GM12878 (cell line): ENCODE measurements around the gene PHACTR1. TPM values are rescaled to one million over a fixed set of nuclear protein-coding genes. Genes with fewer than 3 reads are reported as not detected.

Experiments
- ATAC-seq: fragments of 200-7000 bp; cut with Tn5 transposase; 3 replicates; pipeline ENCODE4 v1.9.1; 2020; ENCODE audit warnings: mild to moderate bottlenecking, moderate library complexity
- BruUV-seq: library from RNA; stranded (reverse); fragments of 400-500 nt; replicated peaks from 2 replicates; lab custom pipeline; 2021; lab: Mats Ljungman, UMichigan
- CTCF ChIA-PET: fragments of 300-600 bp; sonication (Branson Sonifier 250); formaldehyde crosslinking; extraction: SDS; loops from one replicate; lab custom pipeline; 2021; ENCODE audit warnings: inconsistent platforms; lab: Yijun Ruan, JAX
- POLR2A ChIA-PET: fragments of 350-600 bp; formaldehyde crosslinking; extraction: SDS; loops from one replicate; lab custom pipeline; 2021; ENCODE audit warnings: inconsistent platforms; lab: Charles Lee
- RAD21 ChIA-PET: fragments of 300-600 bp; sonication (Branson Sonifier 250); formaldehyde crosslinking; loops from one replicate; lab custom pipeline; 2023; ENCODE audit warnings: antibody characterized with exemption; ENCODE audit not compliant: unreplicated experiment; lab: Charles Lee
- SMC1A ChIA-PET: fragments of 300-600 bp; sonication (Branson Sonifier 250); formaldehyde crosslinking; loops from one replicate; lab custom pipeline; 2023; ENCODE audit not compliant: unreplicated experiment, uncharacterized antibody; lab: Charles Lee
- DNase-seq: peaks from one replicate; pipeline ENCODE4 v3.0.0-alpha.2; 2011; ENCODE audit warnings: low read depth, low spot score
- FAIRE-seq: peaks from 3 replicates; lab custom pipeline; 2011; peaks lifted over from hg19 to GRCh38; lab: Jason Lieb, UNC
- H2AFZ ChIP-seq: 2 replicates; pipeline ENCODE4 v1.6.0; 2011; ENCODE audit warnings: low read depth, low read length, control low read depth; ENCODE audit not compliant: control insufficient read depth
- H3K27ac ChIP-seq: 2 replicates; pipeline ENCODE4 v1.5.1; 2011; ENCODE audit warnings: control low read depth; ENCODE audit not compliant: control insufficient read depth, insufficient read depth
- H3K27me3 ChIP-seq, 2 experiments: replicated peaks in 1 of 2; 2 replicates each; pipeline versions ENCODE4 v1.6.0 to v1.6.1; 2011; ENCODE audit warnings: low read length in 1 of 2; ENCODE audit not compliant: control insufficient read depth in 2 of 2, insufficient read depth in 2 of 2
- H3K36me3 ChIP-seq, 2 experiments: 2 replicates each; pipeline ENCODE4 v1.5.1; 2011; ENCODE audit warnings: low read length in 1 of 2; ENCODE audit not compliant: control insufficient read depth in 2 of 2, insufficient read depth in 2 of 2
- H3K4me1 ChIP-seq: 2 replicates; pipeline ENCODE4 v1.6.1; 2011; ENCODE audit warnings: mild to moderate bottlenecking, low read length, moderate library complexity, mixed read lengths; ENCODE audit not compliant: control insufficient read depth, insufficient read depth
- H3K4me2 ChIP-seq: 2 replicates; pipeline ENCODE4 v1.6.0; 2011; ENCODE audit warnings: control low read depth; ENCODE audit not compliant: control insufficient read depth, insufficient read depth
- H3K4me3 ChIP-seq: fragments of 200-600 bp; sonication (generic); 2 replicates; pipeline ENCODE4 v1.5.1; 2016
- H3K79me2 ChIP-seq: 2 replicates; pipeline ENCODE4 v1.6.0; 2011; ENCODE audit warnings: low read length; ENCODE audit not compliant: control insufficient read depth, insufficient read depth
- H3K9ac ChIP-seq: 2 replicates; pipeline ENCODE4 v1.8.0; 2011; ENCODE audit warnings: low read length, control low read depth, mixed read lengths; ENCODE audit not compliant: control insufficient read depth, insufficient read depth
- H3K9me3 ChIP-seq: replicated peaks from 3 replicates; pipeline ENCODE4 v1.5.1; 2011; ENCODE audit warnings: mild to moderate bottlenecking, low read length; ENCODE audit not compliant: control insufficient read depth, insufficient read depth
- H4K20me1 ChIP-seq: 2 replicates; pipeline ENCODE4 v1.6.0; 2011; ENCODE audit not compliant: control insufficient read depth, insufficient read depth
- EED ChIP-seq: sonication (generic); IDR thresholded peaks from 2 replicates; pipeline ENCODE4 v1.6.1; 2016; ENCODE audit warnings: antibody characterized with exemption, low read depth
- HDGF ChIP-seq: fragments of 450-650 bp; IDR thresholded peaks from 2 replicates; pipeline ENCODE4 v1.6.1; 2016; ENCODE audit warnings: antibody characterized with exemption
- IKZF2 ChIP-seq, 2 experiments: fragments of 450-650 bp; IDR thresholded peaks; 2 replicates each; pipeline ENCODE4 v1.6.1; 2017; ENCODE audit warnings: mild to moderate bottlenecking in 2 of 2, moderate library complexity in 2 of 2
- MTA2 ChIP-seq: fragments of 450-650 bp; IDR thresholded peaks from 2 replicates; pipeline ENCODE4 v1.6.1; 2016; ENCODE audit warnings: low read depth, mild to moderate bottlenecking, moderate library complexity
- MYC ChIP-seq: IDR thresholded peaks from 2 replicates; pipeline ENCODE4 v1.6.1; 2011; ENCODE audit warnings: mild to moderate bottlenecking, low read length, moderate library complexity, inconsistent platforms; ENCODE audit not compliant: insufficient read depth, insufficient replicate concordance, insufficient read length, severe bottlenecking
- SMARCA5 ChIP-seq: fragments of 450-650 bp; IDR thresholded peaks from 2 replicates; pipeline ENCODE4 v1.6.1; 2017; ENCODE audit warnings: mild to moderate bottlenecking
- TARDBP ChIP-seq: IDR thresholded peaks from 2 replicates; pipeline ENCODE4 v1.6.1; 2016; ENCODE audit warnings: borderline replicate concordance
- ZBED1 ChIP-seq: IDR thresholded peaks from 2 replicates; pipeline ENCODE4 v1.6.1; 2016; ENCODE audit warnings: borderline replicate concordance
- WGBS: methylation state at CpG from one replicate; pipeline ENCODE4 v1.1.6; 2016; ENCODE audit warnings: low lambda C conversion rate; ENCODE audit not compliant: insufficient replicate concordance, insufficient coverage; ENCODE audit errors: missing lambda C conversion rate; 5-methylcytosine and 5-hydroxymethylcytosine counted together
- in situ Hi-C: fragments of 300-500 bp; cut with MboI; formaldehyde crosslinking; loops from 9 replicates; pipeline ENCODE4 v1.14.3; 2018; ENCODE audit warnings: mixed read lengths
- intact Hi-C: fragments of 100-400 bp; cut with micrococcal nuclease; formaldehyde crosslinking; loops from one replicate; pipeline ENCODE4 v1.14.2; 2022; ENCODE audit not compliant: unreplicated experiment
- polyA plus RNA-seq, 11 experiments: library from polyadenylated mRNA; depleted of rRNA in 4 of 11; unstranded in 6 of 11; stranded (reverse) in 5 of 11; fragments of >200 nt; fragmentation: Nextera tagmentation in 4 of 11; fragmentation: Illumina TruSeq in 1 of 11; extraction: Ambion mirVana in 4 of 11; extraction: Trizol in 1 of 11; gene quantifications; 1 replicate in 1 of 11; 2 replicates in 10 of 11; pipeline versions ENCODE4 v1.2.1 to v1.2.3, GENCODE V29; 2011 to 2016; ENCODE audit warnings: inconsistent platforms in 2 of 11, missing spikeins in 2 of 11, low read depth in 1 of 11
- total RNA-seq, 4 experiments: library from RNA; depleted of rRNA in 3 of 4; stranded (reverse); fragments of >200 nt in 3 of 4; fragmentation: Illumina TruSeq in 1 of 4; extraction: Trizol in 1 of 4; gene quantifications; 2 replicates each; pipeline versions ENCODE4 v1.2.1 to v1.2.3, GENCODE V29; 2013 to 2021
- TF ChIP-seq, protein P1 (sequence below): fragments of 450-650 bp; IDR thresholded peaks from 2 replicates; pipeline ENCODE4 v1.6.1; 2016; ENCODE audit warnings: mild to moderate bottlenecking, moderate library complexity, borderline replicate concordance
- TF ChIP-seq, protein P2 (sequence below): IDR thresholded peaks from 2 replicates; pipeline ENCODE4 v1.6.1; 2012; ENCODE audit warnings: low read depth, low read length, improper control_type of control experiment
- TF ChIP-seq, protein P3 (sequence below): fragments of 450-650 bp; formaldehyde crosslinking; IDR thresholded peaks from 2 replicates; pipeline ENCODE4 v1.4.0; 2020; ENCODE audit warnings: mild to moderate bottlenecking, moderate library complexity

The PHACTR1 gene
- total and polyA plus RNA-seq, 10 of the 15 experiments (the other 5 are each of a cell fraction or from before 2014, with no cell fraction given), result 34.2 to 94.6 (median 62.3) TPM

DNA sequence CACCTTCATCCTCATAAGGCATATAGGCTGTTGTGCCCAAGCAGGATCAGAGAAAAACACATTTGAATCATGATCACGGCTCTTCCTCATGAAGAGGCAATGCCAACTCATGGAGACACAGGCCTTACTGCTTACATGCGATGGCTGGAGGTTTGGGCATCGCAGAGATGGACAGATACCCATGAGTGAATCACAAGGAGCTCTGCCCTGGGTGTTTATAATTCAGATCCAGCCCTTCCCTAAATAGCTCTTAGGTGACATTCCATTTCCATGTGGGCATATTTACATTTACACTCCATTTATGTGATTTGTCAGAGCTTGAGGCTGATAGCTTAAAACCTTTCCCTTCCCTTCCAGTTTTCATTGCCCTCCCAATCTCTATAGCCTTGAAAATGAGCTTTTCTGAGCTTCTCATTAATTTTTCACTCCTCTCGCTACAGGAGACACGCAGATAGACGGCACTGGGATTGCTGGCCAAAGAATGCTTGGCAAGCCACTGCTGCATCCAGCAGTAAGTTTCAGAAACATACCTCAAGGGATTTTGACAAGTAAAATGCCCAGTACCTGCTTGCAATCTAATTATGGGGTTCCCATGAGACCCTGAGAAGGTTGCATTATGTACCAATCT is 362.6 kb downstream of the PHACTR1 start (continued):
- TF ChIP-seq IKZF2 (IDR thresholded peaks at IDR 0.05), result no peak

DNA sequence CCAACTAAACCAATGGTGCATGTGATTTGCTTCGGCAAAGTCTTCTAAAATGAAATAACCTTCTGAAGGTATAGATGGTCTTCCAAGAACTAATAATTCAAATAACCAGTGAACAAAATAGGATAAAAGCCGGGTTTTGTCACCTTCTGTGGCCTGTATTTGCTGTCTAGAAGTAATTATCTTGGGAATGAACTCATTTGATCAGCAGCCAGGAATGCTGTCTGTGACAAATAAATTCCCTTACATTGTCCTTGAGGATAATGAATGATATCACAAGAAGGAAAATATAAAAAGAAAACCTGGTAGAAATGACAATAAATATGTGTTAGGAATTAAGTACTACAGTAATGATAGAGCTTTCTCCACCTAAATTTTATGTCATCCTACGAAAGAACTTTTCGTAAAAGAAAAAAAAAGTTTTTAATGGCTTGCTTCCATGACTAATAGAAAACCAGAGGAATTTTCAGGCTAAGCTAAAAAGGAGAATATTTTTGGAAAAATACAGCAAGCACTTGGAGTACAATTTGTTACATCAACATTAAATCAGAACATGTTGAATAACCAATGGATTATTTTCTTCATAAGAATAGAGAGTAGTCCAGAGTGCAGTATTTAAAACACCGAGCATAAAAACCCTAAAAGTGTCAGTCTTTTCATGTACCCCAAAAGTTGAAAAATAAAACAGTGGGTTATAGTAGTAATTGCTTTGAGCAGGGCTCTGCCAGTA is 364.1 kb downstream of the PHACTR1 start:
- Histone ChIP-seq H3K9me3 (no peaks in the 10 kb centered on the region), H3K4me2 (no peak overlapping the region), H3K9ac (no peak overlapping the region), H2AFZ (no peak overlapping the region), H3K27ac (no peak overlapping the region), H3K36me3 (no peaks in the 10 kb centered on the region), H3K79me2 (no peaks in the 10 kb centered on the region), H3K4me1 (no peaks in the 10 kb centered on the region), H4K20me1 (no peaks in the 10 kb centered on the region), H3K27me3 (no peaks in the 10 kb centered on the region; a peak in 1 of 4 replicates), H3K4me3 (no peak overlapping the region)
- no TSS peak for BruUV-seq
- SMC1A ChIA-PET, result no interaction called here
- 54% methylated on average over 5 of the region's 5 CpGs for WGBS
- POLR2A ChIA-PET, result no interaction called here
- ATAC-seq (no peak), DNase-seq (no peak), FAIRE-seq (no peak)
- in situ Hi-C loops, result no loop called here
- intact Hi-C loops, result no loop called here
- RAD21 ChIA-PET, result no interaction called here
- CTCF ChIA-PET, result no interaction called here
- TF ChIP-seq, protein P1, sequence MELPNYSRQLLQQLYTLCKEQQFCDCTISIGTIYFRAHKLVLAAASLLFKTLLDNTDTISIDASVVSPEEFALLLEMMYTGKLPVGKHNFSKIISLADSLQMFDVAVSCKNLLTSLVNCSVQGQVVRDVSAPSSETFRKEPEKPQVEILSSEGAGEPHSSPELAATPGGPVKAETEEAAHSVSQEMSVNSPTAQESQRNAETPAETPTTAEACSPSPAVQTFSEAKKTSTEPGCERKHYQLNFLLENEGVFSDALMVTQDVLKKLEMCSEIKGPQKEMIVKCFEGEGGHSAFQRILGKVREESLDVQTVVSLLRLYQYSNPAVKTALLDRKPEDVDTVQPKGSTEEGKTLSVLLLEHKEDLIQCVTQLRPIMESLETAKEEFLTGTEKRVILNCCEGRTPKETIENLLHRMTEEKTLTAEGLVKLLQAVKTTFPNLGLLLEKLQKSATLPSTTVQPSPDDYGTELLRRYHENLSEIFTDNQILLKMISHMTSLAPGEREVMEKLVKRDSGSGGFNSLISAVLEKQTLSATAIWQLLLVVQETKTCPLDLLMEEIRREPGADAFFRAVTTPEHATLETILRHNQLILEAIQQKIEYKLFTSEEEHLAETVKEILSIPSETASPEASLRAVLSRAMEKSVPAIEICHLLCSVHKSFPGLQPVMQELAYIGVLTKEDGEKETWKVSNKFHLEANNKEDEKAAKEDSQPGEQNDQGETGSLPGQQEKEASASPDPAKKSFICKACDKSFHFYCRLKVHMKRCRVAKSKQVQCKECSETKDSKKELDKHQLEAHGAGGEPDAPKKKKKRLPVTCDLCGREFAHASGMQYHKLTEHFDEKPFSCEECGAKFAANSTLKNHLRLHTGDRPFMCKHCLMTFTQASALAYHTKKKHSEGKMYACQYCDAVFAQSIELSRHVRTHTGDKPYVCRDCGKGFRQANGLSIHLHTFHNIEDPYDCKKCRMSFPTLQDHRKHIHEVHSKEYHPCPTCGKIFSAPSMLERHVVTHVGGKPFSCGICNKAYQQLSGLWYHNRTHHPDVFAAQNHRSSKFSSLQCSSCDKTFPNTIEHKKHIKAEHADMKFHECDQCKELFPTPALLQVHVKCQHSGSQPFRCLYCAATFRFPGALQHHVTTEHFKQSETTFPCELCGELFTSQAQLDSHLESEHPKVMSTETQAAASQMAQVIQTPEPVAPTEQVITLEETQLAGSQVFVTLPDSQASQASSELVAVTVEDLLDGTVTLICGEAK, result no peak
- TF ChIP-seq TARDBP (no peak), EED (no peak), MTA2 (no peak), ZBED1 (no peak), MYC (no peak), SMARCA5 (no peak), HDGF (no peak)
- TF ChIP-seq, protein P2, sequence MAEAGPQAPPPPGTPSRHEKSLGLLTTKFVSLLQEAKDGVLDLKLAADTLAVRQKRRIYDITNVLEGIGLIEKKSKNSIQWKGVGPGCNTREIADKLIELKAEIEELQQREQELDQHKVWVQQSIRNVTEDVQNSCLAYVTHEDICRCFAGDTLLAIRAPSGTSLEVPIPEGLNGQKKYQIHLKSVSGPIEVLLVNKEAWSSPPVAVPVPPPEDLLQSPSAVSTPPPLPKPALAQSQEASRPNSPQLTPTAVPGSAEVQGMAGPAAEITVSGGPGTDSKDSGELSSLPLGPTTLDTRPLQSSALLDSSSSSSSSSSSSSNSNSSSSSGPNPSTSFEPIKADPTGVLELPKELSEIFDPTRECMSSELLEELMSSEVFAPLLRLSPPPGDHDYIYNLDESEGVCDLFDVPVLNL, result no peak
- TF ChIP-seq, protein P3, sequence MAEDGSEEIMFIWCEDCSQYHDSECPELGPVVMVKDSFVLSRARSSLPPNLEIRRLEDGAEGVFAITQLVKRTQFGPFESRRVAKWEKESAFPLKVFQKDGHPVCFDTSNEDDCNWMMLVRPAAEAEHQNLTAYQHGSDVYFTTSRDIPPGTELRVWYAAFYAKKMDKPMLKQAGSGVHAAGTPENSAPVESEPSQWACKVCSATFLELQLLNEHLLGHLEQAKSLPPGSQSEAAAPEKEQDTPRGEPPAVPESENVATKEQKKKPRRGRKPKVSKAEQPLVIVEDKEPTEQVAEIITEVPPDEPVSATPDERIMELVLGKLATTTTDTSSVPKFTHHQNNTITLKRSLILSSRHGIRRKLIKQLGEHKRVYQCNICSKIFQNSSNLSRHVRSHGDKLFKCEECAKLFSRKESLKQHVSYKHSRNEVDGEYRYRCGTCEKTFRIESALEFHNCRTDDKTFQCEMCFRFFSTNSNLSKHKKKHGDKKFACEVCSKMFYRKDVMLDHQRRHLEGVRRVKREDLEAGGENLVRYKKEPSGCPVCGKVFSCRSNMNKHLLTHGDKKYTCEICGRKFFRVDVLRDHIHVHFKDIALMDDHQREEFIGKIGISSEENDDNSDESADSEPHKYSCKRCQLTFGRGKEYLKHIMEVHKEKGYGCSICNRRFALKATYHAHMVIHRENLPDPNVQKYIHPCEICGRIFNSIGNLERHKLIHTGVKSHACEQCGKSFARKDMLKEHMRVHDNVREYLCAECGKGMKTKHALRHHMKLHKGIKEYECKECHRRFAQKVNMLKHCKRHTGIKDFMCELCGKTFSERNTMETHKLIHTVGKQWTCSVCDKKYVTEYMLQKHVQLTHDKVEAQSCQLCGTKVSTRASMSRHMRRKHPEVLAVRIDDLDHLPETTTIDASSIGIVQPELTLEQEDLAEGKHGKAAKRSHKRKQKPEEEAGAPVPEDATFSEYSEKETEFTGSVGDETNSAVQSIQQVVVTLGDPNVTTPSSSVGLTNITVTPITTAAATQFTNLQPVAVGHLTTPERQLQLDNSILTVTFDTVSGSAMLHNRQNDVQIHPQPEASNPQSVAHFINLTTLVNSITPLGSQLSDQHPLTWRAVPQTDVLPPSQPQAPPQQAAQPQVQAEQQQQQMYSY (CRISPR knock-in tag), result no peak
